ENCODE measurements around the gene SECISBP2L. TPM values are rescaled to one million over a fixed set of nuclear protein-coding genes. Genes with fewer than 3 reads are reported as not detected.
A peak's percentile ranks its signal among the peaks of the same experiment; 100 is the strongest.

The SECISBP2L gene, protein sequence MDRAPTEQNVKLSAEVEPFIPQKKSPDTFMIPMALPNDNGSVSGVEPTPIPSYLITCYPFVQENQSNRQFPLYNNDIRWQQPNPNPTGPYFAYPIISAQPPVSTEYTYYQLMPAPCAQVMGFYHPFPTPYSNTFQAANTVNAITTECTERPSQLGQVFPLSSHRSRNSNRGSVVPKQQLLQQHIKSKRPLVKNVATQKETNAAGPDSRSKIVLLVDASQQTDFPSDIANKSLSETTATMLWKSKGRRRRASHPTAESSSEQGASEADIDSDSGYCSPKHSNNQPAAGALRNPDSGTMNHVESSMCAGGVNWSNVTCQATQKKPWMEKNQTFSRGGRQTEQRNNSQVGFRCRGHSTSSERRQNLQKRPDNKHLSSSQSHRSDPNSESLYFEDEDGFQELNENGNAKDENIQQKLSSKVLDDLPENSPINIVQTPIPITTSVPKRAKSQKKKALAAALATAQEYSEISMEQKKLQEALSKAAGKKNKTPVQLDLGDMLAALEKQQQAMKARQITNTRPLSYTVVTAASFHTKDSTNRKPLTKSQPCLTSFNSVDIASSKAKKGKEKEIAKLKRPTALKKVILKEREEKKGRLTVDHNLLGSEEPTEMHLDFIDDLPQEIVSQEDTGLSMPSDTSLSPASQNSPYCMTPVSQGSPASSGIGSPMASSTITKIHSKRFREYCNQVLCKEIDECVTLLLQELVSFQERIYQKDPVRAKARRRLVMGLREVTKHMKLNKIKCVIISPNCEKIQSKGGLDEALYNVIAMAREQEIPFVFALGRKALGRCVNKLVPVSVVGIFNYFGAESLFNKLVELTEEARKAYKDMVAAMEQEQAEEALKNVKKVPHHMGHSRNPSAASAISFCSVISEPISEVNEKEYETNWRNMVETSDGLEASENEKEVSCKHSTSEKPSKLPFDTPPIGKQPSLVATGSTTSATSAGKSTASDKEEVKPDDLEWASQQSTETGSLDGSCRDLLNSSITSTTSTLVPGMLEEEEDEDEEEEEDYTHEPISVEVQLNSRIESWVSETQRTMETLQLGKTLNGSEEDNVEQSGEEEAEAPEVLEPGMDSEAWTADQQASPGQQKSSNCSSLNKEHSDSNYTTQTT
- total RNA-seq (2021), result 23.6 and 24.7 TPM in 2 replicates
- long read RNA-seq, partial matches to known transcripts, result 50 of 56 reads
- long read RNA-seq, other reads (novel, unspliced or antisense), result 6 of 56 reads

DNA sequence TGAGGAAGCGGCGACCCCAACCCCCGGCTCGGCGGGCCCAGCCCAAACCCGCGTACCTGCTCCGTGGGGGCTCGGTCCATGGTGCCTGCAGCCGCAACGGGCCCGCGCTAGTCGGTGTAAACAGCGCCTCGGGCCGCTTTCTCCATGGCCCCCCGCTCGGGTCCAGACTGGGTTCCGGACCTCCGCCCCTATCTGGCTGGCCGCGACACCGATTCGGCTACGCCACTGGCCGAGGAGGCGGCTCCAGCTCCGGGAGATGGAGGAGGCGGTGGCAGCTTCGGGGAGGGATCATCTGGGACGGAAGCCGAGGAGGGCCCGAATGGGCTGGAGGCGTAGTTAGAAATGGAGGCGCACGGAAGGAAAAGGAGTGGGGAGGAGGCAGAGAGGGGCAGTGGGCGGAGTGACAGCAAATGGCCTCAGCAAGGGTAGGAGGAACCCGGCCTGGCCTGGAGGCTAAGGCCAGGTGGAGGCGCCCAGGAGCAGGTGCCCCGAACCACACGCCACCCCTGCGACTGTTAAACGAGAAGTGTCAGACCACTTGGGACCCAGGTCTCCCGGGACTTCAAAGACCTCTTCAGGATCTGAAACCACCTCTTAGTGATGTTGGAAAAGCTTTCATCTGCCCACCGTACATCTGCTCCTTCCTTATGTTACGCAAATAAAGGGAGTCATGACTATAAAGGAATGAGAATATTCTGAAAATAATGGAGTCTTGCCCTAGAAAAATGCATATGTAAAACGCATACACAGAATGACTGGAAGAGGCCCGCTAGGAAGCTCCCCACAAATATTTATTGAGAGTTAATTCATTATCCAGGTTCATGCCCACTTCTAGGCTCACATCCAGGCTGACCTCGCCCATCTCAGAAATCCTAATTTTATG, at the start of gene SECISBP2L:
SECISBP2L (minus strand) TSS at position 227 of the 883 bp plus-strand sequence; CDS start at position 80, 147 bp downstream.
- Histone ChIP-seq H2BK5ac (ENCODE audit: insufficient read length, low read length) (no peak within 1 kb of the TSS), H2BK15ac (ENCODE audit: low read depth, low read length) (no peak within 1 kb of the TSS), H3K18ac (ENCODE audit: insufficient read length, low read depth, low read length) (peak within 1 kb of the TSS; percentile 25), H3K23ac (ENCODE audit: insufficient read length, low read depth, low read length) (no peak within 1 kb of the TSS), H2AK5ac (ENCODE audit: insufficient read length, low read length) (no peak within 1 kb of the TSS), H3K4me2 (ENCODE audit: insufficient read depth, insufficient read length, low read length) (peak within 1 kb of the TSS; percentile 63), H3T11ph (ENCODE audit: low read length) (no peak within 1 kb of the TSS), H4K20me1 (ENCODE audit: control insufficient read depth, insufficient read depth, insufficient read length) (no peaks in the 10 kb centered on the region), H2BK12ac (ENCODE audit: insufficient read length, low read depth, low read length) (no peak within 1 kb of the TSS), H3K56ac (ENCODE audit: insufficient read length, low read depth, low read length) (no peak within 1 kb of the TSS), H3K4ac (ENCODE audit: low read depth, low read length) (no peak within 1 kb of the TSS), H2BK120ac (ENCODE audit: low read depth, low read length, poor library complexity, severe bottlenecking) (no peak within 1 kb of the TSS), H2AFZ (ENCODE audit: low read length) (peak within 1 kb of the TSS; percentile 33), H4K5ac (ENCODE audit: insufficient read length, low read depth, low read length) (no peak within 1 kb of the TSS), H3K23me2 (ENCODE audit: insufficient read length, low read depth, low read length, poor library complexity, severe bottlenecking) (no peaks in the 10 kb centered on the region), H4K8ac (replicated peaks; ENCODE audit: insufficient read length, low read depth, low read length) (no peak within 1 kb of the TSS), H3K9me3 (ENCODE audit: control insufficient read depth, low read depth, low read length) (no peaks in the 10 kb centered on the region), H3K27me3 (ENCODE audit: insufficient read depth, low read length) (no peaks in the 10 kb centered on the region), H4K91ac (ENCODE audit: insufficient read length, low read depth, low read length) (no peak within 1 kb of the TSS), H3K79me1 (ENCODE audit: insufficient read depth, low read depth, low read length, poor library complexity, severe bottlenecking) (peaks cover 2% of the 10 kb centered on the region), H3K9ac (ENCODE audit: extremely low read depth, insufficient read length, low read length) (peak within 1 kb of the TSS; percentile 75), H3K27ac (ENCODE audit: insufficient read length, low read depth, low read length) (peak within 1 kb of the TSS; percentile 40), H3K4me1 (ENCODE audit: insufficient read depth, low read length) (no peaks in the 10 kb centered on the region), H2BK20ac (ENCODE audit: low read depth, low read length, poor library complexity, severe bottlenecking) (no peak within 1 kb of the TSS), H3K79me2 (ENCODE audit: insufficient read depth, low read length) (peaks cover 3% of the 10 kb centered on the region; the same call in 1 of the 2 replicates), H3K14ac (ENCODE audit: insufficient read depth, low read length) (peak within 1 kb of the TSS; percentile 77; the same call in 1 of the 2 replicates)
- peak; percentile 98 for DNase-seq
- peaks cover 5% of the 10 kb centered on the region; the same call in 1 of the 2 replicates for H3K27me3 Mint-ChIP-seq (ENCODE audit: low read depth)
- H3K4me1 Mint-ChIP-seq, result peaks cover 14 to 17% of the 10 kb centered on the region in 2 experiments
- H3K27ac Mint-ChIP-seq, result peak within 1 kb of the TSS; percentile 93 to 99 (median 98)
- peak within 1 kb of the TSS; percentile 93 to 99 for H3K4me3 Mint-ChIP-seq
- H3K9me3 Mint-ChIP-seq, result peaks cover 0 to 7% of the 10 kb centered on the region in 2 experiments; a peak in 3 of 5 replicates
- TF ChIP-seq, protein P1, sequence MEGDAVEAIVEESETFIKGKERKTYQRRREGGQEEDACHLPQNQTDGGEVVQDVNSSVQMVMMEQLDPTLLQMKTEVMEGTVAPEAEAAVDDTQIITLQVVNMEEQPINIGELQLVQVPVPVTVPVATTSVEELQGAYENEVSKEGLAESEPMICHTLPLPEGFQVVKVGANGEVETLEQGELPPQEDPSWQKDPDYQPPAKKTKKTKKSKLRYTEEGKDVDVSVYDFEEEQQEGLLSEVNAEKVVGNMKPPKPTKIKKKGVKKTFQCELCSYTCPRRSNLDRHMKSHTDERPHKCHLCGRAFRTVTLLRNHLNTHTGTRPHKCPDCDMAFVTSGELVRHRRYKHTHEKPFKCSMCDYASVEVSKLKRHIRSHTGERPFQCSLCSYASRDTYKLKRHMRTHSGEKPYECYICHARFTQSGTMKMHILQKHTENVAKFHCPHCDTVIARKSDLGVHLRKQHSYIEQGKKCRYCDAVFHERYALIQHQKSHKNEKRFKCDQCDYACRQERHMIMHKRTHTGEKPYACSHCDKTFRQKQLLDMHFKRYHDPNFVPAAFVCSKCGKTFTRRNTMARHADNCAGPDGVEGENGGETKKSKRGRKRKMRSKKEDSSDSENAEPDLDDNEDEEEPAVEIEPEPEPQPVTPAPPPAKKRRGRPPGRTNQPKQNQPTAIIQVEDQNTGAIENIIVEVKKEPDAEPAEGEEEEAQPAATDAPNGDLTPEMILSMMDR (conservative IDR thresholded peaks at IDR 0.05), result peak; percentile 67
- H3K36me3 Mint-ChIP-seq (ENCODE audit: insufficient read depth in 1 of 3, low read depth in 3 of 3), result peaks cover 0 to 6% (median 0%) of the 10 kb centered on the region in 3 experiments; a peak in 3 of 7 replicates
- no CpG with 5 or more reads among the region's 50 CpGs for WGBS (ENCODE audit: extremely low coverage, insufficient read length, low lambda C conversion rate)

Data from H9 (cell line).